ENCODE measurements around the gene AFG3L2.

Gene AFG3L2

GRCh38 chr18:12302391-12303147 is 74.5 kb downstream of the AFG3L2 start:
- intact Hi-C loops (cut with DNase I; ENCODE audit: low total_unique reads), result no loop called here
- no peak for TF ChIP-seq CTCF (IDR thresholded peaks at IDR 0.05)
- no peak overlapping the region for H3K4me3 ChIP-seq
- H3K36me3 ChIP-seq, result no peaks in the 10 kb centered on the region
- H3K9me3 ChIP-seq, result no peaks in the 10 kb centered on the region
- no peak overlapping the region for H3K27ac ChIP-seq
- no peaks in the 10 kb centered on the region for H3K27me3 ChIP-seq
- H3K4me1 ChIP-seq, result peaks cover 0 to 16% (median 12%) of the 10 kb centered on the region in 4 donors
- peak in 1 of 2 donors; percentile 61 for DNase-seq

GRCh38 chr18:12301263-12302005 is 75.6 kb downstream of the AFG3L2 start:
- peak in 1 of 2 donors; percentile 35 for DNase-seq
- TF ChIP-seq CTCF (IDR thresholded peaks at IDR 0.05), result no peak
- H3K4me3 ChIP-seq, result no peak overlapping the region
- no peaks in the 10 kb centered on the region for H3K36me3 ChIP-seq
- H3K27ac ChIP-seq, result no peak overlapping the region
- intact Hi-C loops (cut with DNase I; ENCODE audit: low total_unique reads), result no loop called here
- H3K27me3 ChIP-seq, result no peaks in the 10 kb centered on the region
- no peaks in the 10 kb centered on the region for H3K9me3 ChIP-seq
- H3K4me1 ChIP-seq, result peaks cover 0 to 8% (median 6%) of the 10 kb centered on the region in 4 donors

GRCh38 chr18:12299862-12300261 is 77.2 kb downstream of the AFG3L2 start:
- intact Hi-C loops (cut with DNase I; ENCODE audit: low total_unique reads), result no loop called here
- TF ChIP-seq CTCF (IDR thresholded peaks at IDR 0.05), result no peak
- DNase-seq, result peak in 1 of 2 donors; percentile 11
- H3K4me1 ChIP-seq, result no peaks in the 10 kb centered on the region
- no peaks in the 10 kb centered on the region for H3K9me3 ChIP-seq
- no peaks in the 10 kb centered on the region for H3K27me3 ChIP-seq
- no peak overlapping the region for H3K4me3 ChIP-seq
- no peak overlapping the region for H3K27ac ChIP-seq
- H3K36me3 ChIP-seq, result no peaks in the 10 kb centered on the region

- TF ChIP-seq CTCF (IDR thresholded peaks at IDR 0.05), result no peak
Observed at GRCh38 chr18:12296457-12296856, 80.6 kb downstream of the AFG3L2 start.

GRCh38 chr18:12296087-12296403 is 81.0 kb downstream of the AFG3L2 start:
- Histone ChIP-seq H3K4me1 (no peaks in the 10 kb centered on the region), H3K9me3 (no peaks in the 10 kb centered on the region), H3K36me3 (no peaks in the 10 kb centered on the region), H3K27me3 (no peaks in the 10 kb centered on the region), H3K4me3 (no peak overlapping the region), H3K27ac (no peak overlapping the region)
- DNase-seq, result peak in 1 of 2 donors; percentile 43
- TF ChIP-seq CTCF (IDR thresholded peaks at IDR 0.05), result no peak
- intact Hi-C loops (cut with DNase I; ENCODE audit: low total_unique reads), result no loop called here

More at GRCh38 chr18:12296457-12296856, 80.6 kb downstream of the AFG3L2 start:
- Histone ChIP-seq H3K36me3 (no peaks in the 10 kb centered on the region), H3K27me3 (no peaks in the 10 kb centered on the region), H3K27ac (no peak overlapping the region), H3K4me1 (no peaks in the 10 kb centered on the region), H3K4me3 (no peak overlapping the region), H3K9me3 (no peaks in the 10 kb centered on the region)
- DNase-seq, result peak in 1 of 2 donors; percentile 31
- intact Hi-C loops (cut with DNase I; ENCODE audit: low total_unique reads), result no loop called here
